SK-MEL-5 (cell line): ENCODE results near the gene NAT14. TPM values are rescaled to one million over a fixed set of nuclear protein-coding genes. Genes with fewer than 3 reads are reported as not detected.
A peak's percentile ranks its signal among the peaks of the same experiment; 100 is the strongest.
"Not testable (repeated sequence)": the region's sequence is repeated elsewhere in the genome, so short reads cannot be mapped to it uniquely, and the experiment has no call there.

Experiments
- DNase-seq: peaks from one replicate; pipeline ENCODE4 v3.0.0-alpha.2; 2016; ENCODE audit warnings: low read depth, low spot score
- in situ Hi-C: cut with HindIII; loops from 2 replicates; pipeline ENCODE4 v1.10.0; 2016; ENCODE audit warnings: low sequenced_read_pairs, high pct_unique_total_duplicates, low pct_unique_long_range_greater_than_20kb
- total RNA-seq: library from RNA; depleted of rRNA; stranded (reverse); fragments of >200 nt; shearing (Covaris generic); gene quantifications from 2 replicates; pipeline ENCODE4 v1.2.3, GENCODE V29; 2014

NAT14 gene
- total RNA-seq, 1 experiment from 2014 or later, result 11.8 TPM

GRCh38 chr19:55516878-55517620 lies 32.1 kb downstream of the NAT14 start:
- in situ Hi-C loops, result no loop called here
- peak; percentile 89 for DNase-seq

GRCh38 chr19:55519451-55520311 lies 34.7 kb downstream of the NAT14 start:
- in situ Hi-C loops, result no loop called here
- DNase-seq, result no peak

- in situ Hi-C loops, result no loop called here
- DNase-seq, result no peak
These were observed 35.8 kb downstream of the NAT14 start for GRCh38 chr19:55520691-55521292.

GRCh38 chr19:55525289-55526101 lies 40.5 kb downstream of the NAT14 start:
- in situ Hi-C loops, result no loop called here
- DNase-seq, result no peak

DNA sequence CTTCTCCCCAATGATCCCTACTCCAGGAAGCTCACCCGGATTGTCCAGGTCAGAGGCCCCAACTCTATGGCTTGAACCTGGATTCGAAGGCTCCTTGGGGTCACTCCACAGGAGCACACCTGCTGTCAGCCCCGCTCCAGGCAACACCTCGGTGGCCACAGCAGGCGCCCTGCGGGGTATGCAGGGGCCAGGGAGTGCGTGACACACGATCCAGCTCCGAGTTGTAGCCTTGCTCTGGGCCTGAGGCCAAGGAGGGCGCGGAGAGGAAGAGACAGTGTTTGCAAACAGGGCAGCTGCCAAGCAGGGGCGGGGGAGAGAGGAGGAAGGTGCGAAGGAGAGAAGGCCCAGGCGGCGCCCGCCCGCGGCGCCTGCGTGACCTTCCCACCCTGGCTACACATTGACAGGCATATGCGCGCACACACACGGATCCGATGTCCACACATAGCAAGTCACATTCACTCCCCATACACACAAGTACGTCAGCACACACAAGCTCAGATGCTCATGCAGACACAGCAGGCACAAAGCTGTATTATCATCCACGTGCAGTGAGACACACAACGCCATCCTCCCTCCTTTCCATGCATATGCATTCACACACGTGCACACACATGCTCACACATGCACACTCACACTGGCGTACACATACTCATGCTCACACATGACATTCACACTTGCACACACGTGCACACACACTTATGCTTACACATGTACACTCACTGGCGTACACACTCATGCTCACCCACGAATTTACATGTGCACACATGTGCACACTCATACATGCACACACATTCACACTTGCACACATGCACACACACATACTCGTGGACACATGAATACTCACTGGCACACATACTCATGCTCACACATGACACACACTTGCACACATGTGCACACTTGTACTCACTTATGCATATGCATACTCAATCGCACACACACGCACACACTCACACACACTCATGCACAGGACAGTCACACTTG lies 41.5 kb downstream of the NAT14 start:
- in situ Hi-C loops, result no loop called here
- peak; percentile 23 for DNase-seq

- in situ Hi-C loops, result no loop called here
- no peak for DNase-seq
These were observed 42.4 kb downstream of the NAT14 start for GRCh38 chr19:55527197-55528029.

GRCh38 chr19:55528030-55528803 lies 43.2 kb downstream of the NAT14 start:
- DNase-seq, result no peak
- in situ Hi-C loops, result no loop called here

GRCh38 chr19:55529636-55530234 lies 44.7 kb downstream of the NAT14 start:
- no peak for DNase-seq
- in situ Hi-C loops, result no loop called here

DNA sequence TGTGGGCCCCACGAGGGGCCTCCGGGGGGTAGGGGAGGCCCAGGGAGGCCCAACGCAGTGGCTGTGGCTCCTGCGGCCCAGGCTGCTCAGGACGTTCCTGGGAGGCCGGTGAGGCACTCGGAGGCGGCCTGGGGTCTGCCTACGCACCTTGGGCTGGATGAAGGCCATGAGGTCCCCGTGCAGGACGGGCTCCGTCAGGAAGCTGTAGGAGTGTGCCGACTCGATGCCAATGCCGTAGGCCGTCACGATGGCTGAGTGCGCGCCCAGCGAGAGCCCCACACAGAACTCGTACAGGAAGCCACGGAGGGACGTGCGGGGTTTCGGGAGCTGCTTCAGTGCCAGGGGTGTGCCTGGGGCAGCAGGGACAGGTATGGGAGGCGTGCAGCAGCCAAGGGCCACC lies 46.0 kb downstream of the NAT14 start:
- in situ Hi-C loops, result no loop called here
- DNase-seq, result no peak

DNA sequence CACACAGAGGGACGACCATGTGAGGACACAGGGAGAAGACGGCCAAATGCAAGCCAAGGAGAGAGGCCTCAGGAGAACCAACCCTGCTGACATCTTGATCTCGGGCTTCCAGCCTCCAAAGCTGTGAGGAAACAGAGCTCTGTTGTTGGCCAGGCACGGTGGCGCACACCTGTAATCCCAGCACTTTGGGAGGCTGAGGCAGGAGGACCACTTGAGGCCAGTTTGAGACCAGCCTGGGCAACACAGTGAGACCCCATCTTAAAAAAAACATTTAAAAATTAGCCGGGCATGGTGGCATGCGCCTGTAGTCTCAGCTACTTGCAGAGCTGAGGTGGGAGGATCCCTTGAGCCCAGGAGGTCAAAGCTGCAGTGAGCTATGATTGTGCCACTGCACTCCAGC lies 49.3 kb downstream of the NAT14 start:
- in situ Hi-C loops, DNase-seq: not testable (repeated sequence)

DNA sequence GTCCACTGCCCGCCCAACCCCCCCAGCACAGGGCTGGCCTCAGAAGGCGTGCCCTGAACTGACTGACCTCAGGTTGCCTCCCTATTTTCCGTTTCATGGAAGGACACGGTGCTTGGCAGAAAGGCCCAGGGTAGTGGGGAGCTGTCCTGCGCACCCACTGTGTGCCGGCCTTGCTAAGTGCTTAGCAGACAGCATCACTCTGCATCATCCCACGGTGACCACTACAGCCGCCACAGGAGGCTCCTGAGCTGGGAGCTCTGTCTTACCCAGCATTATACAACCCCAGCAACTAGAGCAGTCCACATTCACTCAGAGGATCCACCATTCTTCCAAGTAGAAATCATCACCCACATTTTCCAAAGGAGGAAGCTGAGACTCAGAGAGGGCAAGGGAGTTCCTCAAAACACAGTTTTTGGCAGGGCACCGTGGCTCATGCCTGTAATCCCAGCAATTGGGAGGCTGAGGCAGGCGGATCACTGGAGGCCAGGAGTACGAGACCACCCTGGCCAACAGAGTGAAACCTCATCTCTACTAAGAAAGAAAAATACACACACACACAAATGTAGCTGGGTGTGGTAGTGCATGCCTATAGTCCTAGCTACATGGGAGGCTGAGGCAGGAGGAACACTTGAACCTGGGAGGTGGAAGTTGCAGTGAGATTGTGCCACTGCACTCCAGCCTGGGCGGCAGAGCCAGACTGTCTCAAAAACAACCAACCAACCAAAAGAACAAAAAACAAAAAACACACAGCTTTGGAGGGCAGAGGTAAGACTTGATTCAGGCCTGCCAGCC lies 50.4 kb downstream of the NAT14 start:
- in situ Hi-C loops, result no loop called here
- no peak for DNase-seq

DNA sequence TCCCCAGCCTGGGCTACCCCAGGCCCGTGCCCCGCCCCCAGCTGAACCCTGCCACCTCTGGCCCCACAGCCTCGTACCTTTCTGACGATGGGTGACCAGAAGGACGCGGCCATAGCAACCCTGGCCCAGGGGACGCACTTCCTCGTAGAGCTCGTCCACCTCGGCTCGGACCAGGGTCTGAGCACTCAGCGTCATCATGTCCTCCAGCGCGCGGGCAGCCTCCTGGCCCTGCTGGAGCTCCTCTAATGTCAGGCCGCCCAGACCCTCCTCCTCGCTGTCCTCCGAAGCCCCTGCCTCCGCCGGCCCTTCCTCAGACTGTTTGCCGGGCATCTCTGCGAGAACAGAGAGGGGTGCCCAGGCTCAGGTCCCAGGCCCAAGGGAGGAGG lies 51.0 kb downstream of the NAT14 start:
- no peak for DNase-seq
- in situ Hi-C loops, result no loop called here

DNA sequence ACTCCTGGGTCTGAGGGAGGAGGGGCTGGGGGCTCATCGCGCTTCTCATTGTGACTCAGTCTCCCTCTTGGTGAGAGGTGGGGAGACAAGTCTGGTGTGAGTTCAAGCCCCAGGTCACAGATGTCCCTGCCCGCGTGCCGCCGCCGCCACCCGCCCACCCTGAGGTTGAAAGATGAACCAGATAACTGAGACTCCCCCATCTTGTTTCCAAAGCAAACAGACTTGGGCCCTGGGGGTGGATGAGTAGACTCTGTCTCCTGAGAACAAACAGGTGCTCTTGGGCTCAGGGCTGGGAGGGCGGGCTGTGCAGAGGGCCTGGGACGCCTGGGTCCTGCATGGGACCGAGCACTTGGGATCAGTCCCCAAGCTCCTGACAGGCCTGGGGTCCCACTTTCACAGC lies 51.4 kb downstream of the NAT14 start:
- in situ Hi-C loops, result no loop called here
- no peak for DNase-seq
